Gastrocnemius medialis (tissue), 4 donors: Measurements from ENCODE around the gene CSPG4. TPM values are rescaled to one million over a fixed set of nuclear protein-coding genes. Genes with fewer than 3 reads are reported as not detected.
A peak's percentile ranks its signal among the peaks of the same experiment; 100 is the strongest.
"Not testable (repeated sequence)": the region's sequence is repeated elsewhere in the genome, so short reads cannot be mapped to it uniquely, and the experiment has no call there.

Source experiments
- ATAC-seq, 2 donors: fragments of 150-250 bp; one replicate each; pipeline ENCODE4 v1.9.1; 2016
- DNase-seq, 2 donors: peaks; one replicate each; pipeline ENCODE4 v3.0.0-alpha.2; 2019
- H3K27ac ChIP-seq, 4 donors: fragments of 200-600 bp; sonication (generic); 1 replicate in 1 of 4; 2 replicates in 3 of 4; pipeline ENCODE4 v1.5.1; 2016 to 2018; ENCODE audit warnings: mild to moderate bottlenecking in 2 of 4, moderate library complexity in 1 of 4
- H3K27me3 ChIP-seq, 3 donors: fragments of 200-600 bp; sonication (generic) in 2 of 3; 1 replicate in 1 of 3; 2 replicates in 2 of 3; pipeline versions ENCODE4 v1.5.1 to v1.6.0; 2016 to 2019; ENCODE audit warnings: mild to moderate bottlenecking in 1 of 3, moderate library complexity in 1 of 3
- H3K36me3 ChIP-seq, 2 donors: fragments of 200-600 bp; sonication (generic) in 1 of 2; one replicate each; pipeline ENCODE4 v1.5.1; 2017 to 2018
- H3K4me1 ChIP-seq, 2 donors: fragments of 200-600 bp; sonication (generic) in 1 of 2; one replicate each; pipeline ENCODE4 v1.5.1; 2016 to 2017; ENCODE audit warnings: mild to moderate bottlenecking in 2 of 2
- H3K4me3 ChIP-seq, 4 donors: fragments of 200-600 bp; sonication (generic) in 3 of 4; 1 replicate in 1 of 4; 2 replicates in 3 of 4; pipeline ENCODE4 v1.5.1; 2016 to 2019; ENCODE audit warnings: mild to moderate bottlenecking in 2 of 4
- H3K9me3 ChIP-seq, 3 donors: fragments of 200-600 bp; sonication (generic) in 2 of 3; 1 replicate in 1 of 3; 2 replicates in 2 of 3; pipeline ENCODE4 v1.5.1; 2016 to 2019
- CTCF ChIP-seq, 5 experiments: fragments of 450-650 bp in 3 of 5; fragments of 200-600 bp in 2 of 5; sonication (generic) in 2 of 5; IDR thresholded peaks in 4 of 5; conservative IDR thresholded peaks in 1 of 5; 1 replicate in 4 of 5; 2 replicates in 1 of 5; pipeline ENCODE4 v1.5.1; 2016 to 2019; ENCODE audit warnings: antibody characterized with exemption in 5 of 5, mild to moderate bottlenecking in 3 of 5, moderate library complexity in 3 of 5
- POLR2A ChIP-seq, 2 donors: fragments of 450-650 bp; IDR thresholded peaks; one replicate each; pipeline ENCODE4 v1.6.1; 2017; ENCODE audit warnings: antibody characterized with exemption in 2 of 2, mild to moderate bottlenecking in 2 of 2, moderate library complexity in 2 of 2
- in situ Hi-C, 4 donors: fragments of 200-750 bp; cut with MboI; loops; one replicate each; pipeline versions ENCODE4 v1.15.0 to v1.8.0; 2017; ENCODE audit warnings: low sequenced_read_pairs in 4 of 4
- intact Hi-C: fragments of 100-400 bp; cut with DNase I; formaldehyde crosslinking; loops from one replicate; pipeline ENCODE4 v1.15.1; 2023; ENCODE audit warnings: low total_unique reads
- total RNA-seq, 4 donors: library from RNA; depleted of rRNA; stranded (reverse); fragments of >200 nt; gene quantifications; one replicate each; pipeline versions ENCODE4 v1.1.0 to v1.2.3, GENCODE V29; 2016

CSPG4 gene
- total RNA-seq, 4 donors from 2014 or later: 38.2 to 145 (median 88.5) TPM

- in situ Hi-C loops (no loop called here), intact Hi-C loops (no loop called here)
- ATAC-seq (no peak), DNase-seq (no peak)
- Histone ChIP-seq H3K4me3 (no peak overlapping the region), H3K4me1 (peaks cover 9 to 21% of the 10 kb centered on the region in 2 donors), H3K27ac (peak overlapping the region in 2 of 4 donors; percentile 84 to 85), H3K9me3 (no peaks in the 10 kb centered on the region), H3K36me3 (no peaks in the 10 kb centered on the region), H3K27me3 (no peaks in the 10 kb centered on the region)
- TF ChIP-seq CTCF (IDR thresholded peaks at IDR 0.05 in 4 of 5, conservative IDR thresholded peaks at IDR 0.05 in 1 of 5) (no peak), POLR2A (IDR thresholded peaks at IDR 0.05) (no peak)
Observed at GRCh38 chr15:75714195-75714594, 1.5 kb upstream of the CSPG4 start.

- Histone ChIP-seq H3K4me3 (peak overlapping the region in 3 of 4 donors; percentile 71 to 75 (median 72)), H3K9me3 (no peaks in the 10 kb centered on the region), H3K36me3 (no peaks in the 10 kb centered on the region), H3K4me1 (peaks cover 9 to 29% of the 10 kb centered on the region in 2 donors), H3K27me3 (no peaks in the 10 kb centered on the region), H3K27ac (peak overlapping the region; percentile 84 to 88 (median 84))
- ATAC-seq: no peak
- in situ Hi-C loops: no loop called here
- DNase-seq: peak in 1 of 2 donors; percentile 60
- TF ChIP-seq CTCF (IDR thresholded peaks at IDR 0.05 in 4 of 5, conservative IDR thresholded peaks at IDR 0.05 in 1 of 5) (no peak), POLR2A (IDR thresholded peaks at IDR 0.05) (no peak)
- intact Hi-C loops: no loop called here
Observed at GRCh38 chr15:75713338-75713895, 769 bp upstream of the CSPG4 start.

- H3K27ac ChIP-seq: peak overlapping the region; percentile 59 to 84 (median 74)
- intact Hi-C loops, DNase-seq, in situ Hi-C loops, H3K27me3 ChIP-seq, ATAC-seq, H3K9me3 ChIP-seq, H3K36me3 ChIP-seq: not testable (repeated sequence)
- peaks cover 11 to 30% of the 10 kb centered on the region in 2 donors for H3K4me1 ChIP-seq
- peak overlapping the region; percentile 13 to 71 (median 22) for H3K4me3 ChIP-seq
Observed at GRCh38 chr15:75711495-75711894, 1.2 kb downstream of the CSPG4 start.

- peak overlapping the region in 1 of 4 donors; percentile 42 for H3K4me3 ChIP-seq
- in situ Hi-C loops, DNase-seq, ATAC-seq, H3K9me3 ChIP-seq, intact Hi-C loops, H3K36me3 ChIP-seq, H3K27me3 ChIP-seq: not testable (repeated sequence)
- peaks cover 11 to 29% of the 10 kb centered on the region in 2 donors for H3K4me1 ChIP-seq
- peak overlapping the region in 1 of 4 donors; percentile 77 for H3K27ac ChIP-seq
Observed at GRCh38 chr15:75710874-75711273, 1.8 kb downstream of the CSPG4 start.

- peak in 1 of 2 donors; percentile 71 for DNase-seq
- TF ChIP-seq POLR2A (IDR thresholded peaks at IDR 0.05): peak; percentile 51 to 58
- peak overlapping the region in 3 of 4 donors; percentile 9 to 42 (median 42) for H3K4me3 ChIP-seq
- intact Hi-C loops, H3K27me3 ChIP-seq, H3K36me3 ChIP-seq, H3K9me3 ChIP-seq, in situ Hi-C loops: not testable (repeated sequence)
- peak; percentile 11 to 12 for ATAC-seq
- H3K4me1 ChIP-seq: peaks cover 15 to 31% of the 10 kb centered on the region in 2 donors
- peak overlapping the region; percentile 70 to 78 (median 76) for H3K27ac ChIP-seq
Observed at GRCh38 chr15:75709458-75709857, 3.2 kb downstream of the CSPG4 start.

- Histone ChIP-seq H3K4me3 (no peak overlapping the region), H3K27ac (peak overlapping the region; percentile 78 to 94 (median 86)), H3K9me3 (no peaks in the 10 kb centered on the region), H3K27me3 (no peaks in the 10 kb centered on the region), H3K4me1 (peaks cover 10 to 37% of the 10 kb centered on the region in 2 donors), H3K36me3 (no peaks in the 10 kb centered on the region)
- DNase-seq (no peak), ATAC-seq (no peak)
- TF ChIP-seq POLR2A (IDR thresholded peaks at IDR 0.05) (no peak), CTCF (IDR thresholded peaks at IDR 0.05 in 4 of 5, conservative IDR thresholded peaks at IDR 0.05 in 1 of 5) (no peak)
- in situ Hi-C loops: no loop called here
- intact Hi-C loops: no loop called here
Observed at GRCh38 chr15:75706682-75706954, 6.0 kb downstream of the CSPG4 start.
